Psoas muscle (tissue), 8 donors: ENCODE measurements around the gene IFI27L2. TPM values are rescaled to one million over a fixed set of nuclear protein-coding genes. Genes with fewer than 3 reads are reported as not detected.

Experiments used
- ATAC-seq, 4 donors: fragments of 200-7000 bp; cut with Tn5 transposase; one replicate each; pipeline ENCODE4 v1.9.1; 2020; ENCODE audit warnings: moderate library complexity in 3 of 4, mild to moderate bottlenecking in 2 of 4
- DNase-seq, 2 donors: peaks; one replicate each; pipeline ENCODE4 v3.0.0-alpha.2; 2020
- H3K27ac ChIP-seq: fragments of 200-600 bp; one replicate; pipeline ENCODE4 v1.8.0; 2022
- H3K27me3 ChIP-seq, 3 donors: fragments of 200-600 bp in 1 of 3; one replicate each; pipeline versions ENCODE4 v1.6.1 to v1.8.0; 2013 to 2022; ENCODE audit warnings: low read length in 2 of 3, mild to moderate bottlenecking in 2 of 3, moderate library complexity in 1 of 3; ENCODE audit not compliant: insufficient read depth in 3 of 3
- H3K36me3 ChIP-seq, 2 donors: fragments of 200-600 bp in 1 of 2; one replicate each; pipeline versions ENCODE4 v1.6.1 to v1.8.0; 2013 to 2022; ENCODE audit warnings: low read depth in 1 of 2, mild to moderate bottlenecking in 1 of 2, moderate library complexity in 1 of 2; ENCODE audit not compliant: insufficient read depth in 1 of 2
- H3K4me1 ChIP-seq: fragments of 200-600 bp; one replicate; pipeline ENCODE4 v1.8.0; 2022
- H3K4me3 ChIP-seq: fragments of 200-600 bp; one replicate; pipeline ENCODE4 v1.8.0; 2022; ENCODE audit warnings: mild to moderate bottlenecking
- H3K9me3 ChIP-seq: fragments of 200-600 bp; one replicate; pipeline ENCODE4 v1.8.0; 2022
- CTCF ChIP-seq: fragments of 200-600 bp; IDR thresholded peaks from one replicate; pipeline ENCODE4 v1.8.0; 2022; ENCODE audit warnings: antibody characterized with exemption
- WGBS, 3 donors: extraction: QIAGEN DNeasy Blood & Tissue Kit; methylation state at CpG; one replicate each; pipeline versions ENCODE4 v1.1.6 to v1.1.7; 2013; 5-methylcytosine and 5-hydroxymethylcytosine counted together
- intact Hi-C, 2 donors: fragments of 100-400 bp; cut with DNase I; formaldehyde crosslinking; loops; one replicate each; pipeline versions ENCODE4 v1.11.0 to v1.14.2; 2022
- polyA plus RNA-seq, 3 donors: library from polyadenylated mRNA; stranded (reverse); fragments of 200-250 nt; gene quantifications; one replicate each; pipeline ENCODE4 v1.2.3, GENCODE V29; 2013
- total RNA-seq, 4 donors: library from RNA; stranded (reverse); fragmentation: NEBNext Ultra II Directional in 2 of 4; extraction: Animal tissue kit (Norgen Biotek cat#: 25700) in 2 of 4; gene quantifications; one replicate each; pipeline versions ENCODE4 v1.2.1 to v1.2.4, GENCODE V29; 2021 to 2023
- donor health status: healthy with polysubstance abuse.
- donor health status: DM: no; HTN: no; CAD: no; lungs with moderate emphysema.
- donor health status: Bipolar disorder and iron deficiency.
- donor health status: healthy.
- donor health status: DM: yes; HTN: yes; CAD: no.
- donor health status: DM: no; HTN: no; CAD: no.
- donor health status: DM: no; HTN: no; CAD: no.
- donor health status: DM: yes; HTN: yes; CAD: no.

The IFI27L2 gene
- total and polyA plus RNA-seq, 7 donors, result 4.9 to 12.5 (median 6.5) TPM

DNA sequence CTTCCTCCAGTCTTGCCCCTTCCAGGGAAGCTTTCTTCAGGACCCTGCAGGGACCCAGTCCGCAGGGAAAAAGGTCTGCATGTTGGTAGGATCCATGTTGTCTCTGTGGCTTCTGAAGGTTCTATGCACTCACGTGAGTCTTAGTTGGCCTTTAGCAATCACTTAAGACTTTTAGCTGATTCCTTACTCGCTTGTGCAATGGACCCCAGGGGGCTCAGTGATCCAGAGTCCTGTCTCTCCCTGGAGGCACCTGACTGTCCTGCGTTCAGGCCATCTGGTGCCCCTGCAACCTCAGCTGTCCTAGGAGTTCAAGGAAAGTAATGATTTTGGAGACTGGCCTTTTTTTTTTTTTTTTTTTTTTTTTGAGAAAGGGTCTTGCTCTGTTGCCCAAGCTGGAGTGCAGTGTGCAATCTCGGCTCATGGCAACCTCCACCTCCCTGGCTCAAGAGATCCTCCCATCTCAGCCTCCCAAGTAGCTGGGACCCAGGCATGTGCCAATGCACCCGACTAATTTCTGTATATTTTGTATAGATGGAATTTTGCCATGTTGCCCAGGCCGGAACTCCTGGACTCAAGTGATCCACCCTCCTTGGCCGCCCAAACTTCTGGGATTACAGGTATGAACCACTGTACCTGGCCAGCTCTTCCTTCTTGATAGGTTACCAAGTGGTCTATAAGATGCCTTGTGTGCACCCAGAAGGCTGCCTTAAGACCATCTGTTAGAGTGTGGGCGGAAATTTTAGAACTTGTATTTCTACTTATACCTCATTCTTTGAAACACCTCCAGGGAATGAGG is 4.6 kb downstream of the IFI27L2 start:
- TF ChIP-seq CTCF, result no peak
- DNase-seq, result no peak
- Histone ChIP-seq H3K9me3 (no peaks in the 10 kb centered on the region), H3K4me3 (no peak overlapping the region), H3K27ac (no peak overlapping the region), H3K27me3 (peaks cover 0 to 6% (median 0%) of the 10 kb centered on the region in 3 donors), H3K36me3 (no peaks in the 10 kb centered on the region), H3K4me1 (no peaks in the 10 kb centered on the region)
- intact Hi-C loops, result no loop called here
- 76 to 89% (median 86%) methylated on average over 9 of the region's 9 CpGs for WGBS, 3 donors
- ATAC-seq, result no peak

- no peak for ATAC-seq
- no peaks in the 10 kb centered on the region for H3K4me1 ChIP-seq
- WGBS, 3 donors, result 85 to 95% (median 92%) methylated on average over 1 of the region's 1 CpG
- TF ChIP-seq CTCF, result no peak
- H3K27me3 ChIP-seq, result peaks cover 0 to 6% (median 0%) of the 10 kb centered on the region in 3 donors
- no peak overlapping the region for H3K27ac ChIP-seq
- H3K36me3 ChIP-seq, result no peaks in the 10 kb centered on the region
- intact Hi-C loops, result no loop called here
- no peak overlapping the region for H3K4me3 ChIP-seq
- DNase-seq, result no peak
- H3K9me3 ChIP-seq, result peaks cover 6% of the 10 kb centered on the region
Observed at GRCh38 chr14:94123868-94124267, 5.5 kb downstream of the IFI27L2 start.

- no peak overlapping the region for H3K27ac ChIP-seq
- H3K4me3 ChIP-seq, result no peak overlapping the region
- no peak for ATAC-seq
- H3K36me3 ChIP-seq, result no peaks in the 10 kb centered on the region
- H3K27me3 ChIP-seq, result peaks cover 0 to 6% (median 1%) of the 10 kb centered on the region in 3 donors
- DNase-seq, result no peak
- H3K4me1 ChIP-seq, result no peaks in the 10 kb centered on the region
- H3K9me3 ChIP-seq, result peaks cover 6% of the 10 kb centered on the region
- no peak for TF ChIP-seq CTCF
- intact Hi-C loops, result no loop called here
- WGBS, 3 donors, result 92 to 97% (median 94%) methylated on average over 9 of the region's 9 CpGs
Observed at GRCh38 chr14:94123296-94123695, 6.1 kb downstream of the IFI27L2 start.

- ATAC-seq, result no peak
- no peaks in the 10 kb centered on the region for H3K4me1 ChIP-seq
- H3K27ac ChIP-seq, result no peak overlapping the region
- H3K27me3 ChIP-seq, result peaks cover 0 to 6% (median 4%) of the 10 kb centered on the region in 3 donors
- DNase-seq, result no peak
- peaks cover 6% of the 10 kb centered on the region for H3K9me3 ChIP-seq
- WGBS, 3 donors, result 63 to 89% (median 68%) methylated on average over 3 of the region's 3 CpGs
- no peak for TF ChIP-seq CTCF
- intact Hi-C loops, result no loop called here
- H3K4me3 ChIP-seq, result no peak overlapping the region
- no peaks in the 10 kb centered on the region for H3K36me3 ChIP-seq
Observed at GRCh38 chr14:94122438-94122837, 7.0 kb downstream of the IFI27L2 start.
